Measurements from ENCODE around the gene BIRC5.

BIRC5 gene

GRCh38 chr17:78255029-78255656 lies 41.1 kb downstream of the BIRC5 start:
- DNase-seq (ENCODE audit: low read depth) = no peak
- Histone ChIP-seq H3K9ac (ENCODE audit: low read length) (no peak overlapping the region), H3K36me3 (ENCODE audit: control insufficient read depth, insufficient read depth, low read length, severe bottlenecking) (no peaks in the 10 kb centered on the region), H3K9me3 (ENCODE audit: control insufficient read depth, low read length) (no peaks in the 10 kb centered on the region), H3K27me3 (replicated peaks; ENCODE audit: control insufficient read depth, insufficient read depth, low read length) (peaks cover 10% of the 10 kb centered on the region), H3K4me3 (ENCODE audit: low read length) (no peak overlapping the region), H3K4me1 (ENCODE audit: control insufficient read depth, insufficient read depth, low read length) (peaks cover 16% of the 10 kb centered on the region)

- Histone ChIP-seq H3K9ac (ENCODE audit: low read length) (no peak overlapping the region), H3K36me3 (ENCODE audit: control insufficient read depth, insufficient read depth, low read length, severe bottlenecking) (no peaks in the 10 kb centered on the region)
- DNase-seq (ENCODE audit: low read depth) = no peak
Measured at GRCh38 chr17:78255953-78256706, 42.1 kb downstream of the BIRC5 start.

GRCh38 chr17:78256707-78257591 lies 42.9 kb downstream of the BIRC5 start:
- H3K9ac ChIP-seq (ENCODE audit: low read length) = no peak overlapping the region
- H3K36me3 ChIP-seq (ENCODE audit: control insufficient read depth, insufficient read depth, low read length, severe bottlenecking) = no peaks in the 10 kb centered on the region
- no peaks in the 10 kb centered on the region for H3K9me3 ChIP-seq (ENCODE audit: control insufficient read depth, low read length)
- H3K4me1 ChIP-seq (ENCODE audit: control insufficient read depth, insufficient read depth, low read length) = peaks cover 16% of the 10 kb centered on the region
- no peak for DNase-seq (ENCODE audit: low read depth)
- H3K27me3 ChIP-seq (replicated peaks; ENCODE audit: control insufficient read depth, insufficient read depth, low read length) = peaks cover 7% of the 10 kb centered on the region
- no peak overlapping the region for H3K4me3 ChIP-seq (ENCODE audit: low read length)

More at GRCh38 chr17:78255953-78256706, 42.1 kb downstream of the BIRC5 start:
- no peak overlapping the region for H3K4me3 ChIP-seq (ENCODE audit: low read length)
- H3K9me3 ChIP-seq (ENCODE audit: control insufficient read depth, low read length) = no peaks in the 10 kb centered on the region
- H3K27me3 ChIP-seq (replicated peaks; ENCODE audit: control insufficient read depth, insufficient read depth, low read length) = peaks cover 7% of the 10 kb centered on the region
- peaks cover 16% of the 10 kb centered on the region for H3K4me1 ChIP-seq (ENCODE audit: control insufficient read depth, insufficient read depth, low read length)

GRCh38 chr17:78257810-78258322 lies 43.8 kb downstream of the BIRC5 start:
- Histone ChIP-seq H3K9me3 (ENCODE audit: control insufficient read depth, low read length) (no peaks in the 10 kb centered on the region), H3K4me3 (ENCODE audit: low read length) (no peak overlapping the region), H3K36me3 (ENCODE audit: control insufficient read depth, insufficient read depth, low read length, severe bottlenecking) (no peaks in the 10 kb centered on the region), H3K9ac (ENCODE audit: low read length) (no peak overlapping the region), H3K4me1 (ENCODE audit: control insufficient read depth, insufficient read depth, low read length) (peaks cover 16% of the 10 kb centered on the region), H3K27me3 (replicated peaks; ENCODE audit: control insufficient read depth, insufficient read depth, low read length) (peaks cover 7% of the 10 kb centered on the region)
- DNase-seq (ENCODE audit: low read depth) = peak; percentile 26

GRCh38 chr17:78258323-78259191 lies 44.5 kb downstream of the BIRC5 start:
- no peaks in the 10 kb centered on the region for H3K36me3 ChIP-seq (ENCODE audit: control insufficient read depth, insufficient read depth, low read length, severe bottlenecking)
- H3K27me3 ChIP-seq (replicated peaks; ENCODE audit: control insufficient read depth, insufficient read depth, low read length) = peaks cover 7% of the 10 kb centered on the region
- H3K4me1 ChIP-seq (ENCODE audit: control insufficient read depth, insufficient read depth, low read length) = peaks cover 14% of the 10 kb centered on the region
- no peak overlapping the region for H3K4me3 ChIP-seq (ENCODE audit: low read length)
- no peak overlapping the region for H3K9ac ChIP-seq (ENCODE audit: low read length)
- DNase-seq (ENCODE audit: low read depth) = no peak
- H3K9me3 ChIP-seq (ENCODE audit: control insufficient read depth, low read length) = no peaks in the 10 kb centered on the region

GRCh38 chr17:78259192-78259554 lies 45.1 kb downstream of the BIRC5 start:
- DNase-seq (ENCODE audit: low read depth) = no peak
- Histone ChIP-seq H3K4me3 (ENCODE audit: low read length) (no peak overlapping the region), H3K9ac (ENCODE audit: low read length) (no peak overlapping the region), H3K27me3 (replicated peaks; ENCODE audit: control insufficient read depth, insufficient read depth, low read length) (peaks cover 7% of the 10 kb centered on the region), H3K9me3 (ENCODE audit: control insufficient read depth, low read length) (no peaks in the 10 kb centered on the region), H3K36me3 (ENCODE audit: control insufficient read depth, insufficient read depth, low read length, severe bottlenecking) (no peaks in the 10 kb centered on the region), H3K4me1 (ENCODE audit: control insufficient read depth, insufficient read depth, low read length) (peaks cover 11% of the 10 kb centered on the region)

GRCh38 chr17:78263063-78263735 lies 49.1 kb downstream of the BIRC5 start:
- no peak overlapping the region for H3K4me3 ChIP-seq (ENCODE audit: low read length)
- no peaks in the 10 kb centered on the region for H3K36me3 ChIP-seq (ENCODE audit: control insufficient read depth, insufficient read depth, low read length, severe bottlenecking)
- H3K27me3 ChIP-seq (replicated peaks; ENCODE audit: control insufficient read depth, insufficient read depth, low read length) = peaks cover 10% of the 10 kb centered on the region
- no peak for DNase-seq (ENCODE audit: low read depth)
- peaks cover 3% of the 10 kb centered on the region for H3K4me1 ChIP-seq (ENCODE audit: control insufficient read depth, insufficient read depth, low read length)
- H3K9ac ChIP-seq (ENCODE audit: low read length) = no peak overlapping the region
- H3K9me3 ChIP-seq (ENCODE audit: control insufficient read depth, low read length) = no peaks in the 10 kb centered on the region

GRCh38 chr17:78263736-78264340 lies 49.8 kb downstream of the BIRC5 start:
- H3K4me3 ChIP-seq (ENCODE audit: low read length) = no peak overlapping the region
- peaks cover 11% of the 10 kb centered on the region for H3K27me3 ChIP-seq (replicated peaks; ENCODE audit: control insufficient read depth, insufficient read depth, low read length)
- no peak overlapping the region for H3K9ac ChIP-seq (ENCODE audit: low read length)
- DNase-seq (ENCODE audit: low read depth) = no peak
- no peaks in the 10 kb centered on the region for H3K9me3 ChIP-seq (ENCODE audit: control insufficient read depth, low read length)
- peaks cover under 1% of the 10 kb centered on the region for H3K4me1 ChIP-seq (ENCODE audit: control insufficient read depth, insufficient read depth, low read length)
- no peaks in the 10 kb centered on the region for H3K36me3 ChIP-seq (ENCODE audit: control insufficient read depth, insufficient read depth, low read length, severe bottlenecking)

- no peaks in the 10 kb centered on the region for H3K9me3 ChIP-seq (ENCODE audit: control insufficient read depth, low read length)
- peaks cover 8% of the 10 kb centered on the region for H3K4me1 ChIP-seq (ENCODE audit: control insufficient read depth, insufficient read depth, low read length)
- no peak overlapping the region for H3K9ac ChIP-seq (ENCODE audit: low read length)
- no peaks in the 10 kb centered on the region for H3K36me3 ChIP-seq (ENCODE audit: control insufficient read depth, insufficient read depth, low read length, severe bottlenecking)
- no peak overlapping the region for H3K4me3 ChIP-seq (ENCODE audit: low read length)
- no peak for DNase-seq (ENCODE audit: low read depth)
- peaks cover 14% of the 10 kb centered on the region for H3K27me3 ChIP-seq (replicated peaks; ENCODE audit: control insufficient read depth, insufficient read depth, low read length)
Measured at GRCh38 chr17:78264590-78264989, 50.5 kb downstream of the BIRC5 start.

GRCh38 chr17:78265121-78265520 lies 51.1 kb downstream of the BIRC5 start:
- Histone ChIP-seq H3K4me1 (ENCODE audit: control insufficient read depth, insufficient read depth, low read length) (peaks cover 14% of the 10 kb centered on the region), H3K9ac (ENCODE audit: low read length) (no peak overlapping the region), H3K36me3 (ENCODE audit: control insufficient read depth, insufficient read depth, low read length, severe bottlenecking) (no peaks in the 10 kb centered on the region), H3K9me3 (ENCODE audit: control insufficient read depth, low read length) (no peaks in the 10 kb centered on the region), H3K4me3 (ENCODE audit: low read length) (no peak overlapping the region), H3K27me3 (replicated peaks; ENCODE audit: control insufficient read depth, insufficient read depth, low read length) (peaks cover 20% of the 10 kb centered on the region)
- DNase-seq (ENCODE audit: low read depth) = no peak

All from adipocyte (in vitro differentiated cells).